Amniotic epithelial cell (primary cell): ENCODE results near the gene HK2.

Experiments used
- DNase-seq: peaks from one replicate; pipeline ENCODE4 v3.0.0-alpha.2; 2010; ENCODE audit warnings: low read depth

HK2 gene

DNA sequence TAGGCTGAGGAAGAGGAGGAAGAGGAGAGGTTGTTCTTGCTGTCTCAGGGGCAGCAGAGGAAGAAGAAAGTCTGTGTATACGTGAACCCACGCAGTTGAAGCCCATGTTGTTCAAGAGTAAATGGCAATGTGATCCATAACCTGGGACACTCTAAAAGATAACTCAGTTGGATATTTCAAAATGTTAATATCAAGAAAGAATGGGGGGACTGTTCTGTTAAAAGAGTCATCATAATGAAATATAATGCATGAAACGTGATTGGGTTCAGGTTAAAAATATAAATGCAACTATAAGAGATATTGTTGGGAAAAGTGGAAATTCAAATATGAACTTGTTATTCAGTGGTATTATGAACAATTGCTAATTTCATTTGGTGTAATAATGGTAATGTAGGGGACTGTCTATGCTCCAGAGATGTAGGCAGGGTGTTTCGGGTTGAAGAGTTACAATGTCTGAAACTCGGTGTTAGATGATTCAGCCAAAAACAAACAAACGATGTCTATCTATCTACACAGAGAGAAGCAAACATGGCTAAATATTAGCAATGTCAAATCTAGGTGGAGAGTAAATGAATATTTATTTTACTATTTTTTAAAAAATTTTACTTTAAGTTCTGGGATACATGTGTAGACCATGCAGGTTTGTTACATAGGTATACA, 103.4 kb downstream of the HK2 start:
- no peak for DNase-seq

DNA sequence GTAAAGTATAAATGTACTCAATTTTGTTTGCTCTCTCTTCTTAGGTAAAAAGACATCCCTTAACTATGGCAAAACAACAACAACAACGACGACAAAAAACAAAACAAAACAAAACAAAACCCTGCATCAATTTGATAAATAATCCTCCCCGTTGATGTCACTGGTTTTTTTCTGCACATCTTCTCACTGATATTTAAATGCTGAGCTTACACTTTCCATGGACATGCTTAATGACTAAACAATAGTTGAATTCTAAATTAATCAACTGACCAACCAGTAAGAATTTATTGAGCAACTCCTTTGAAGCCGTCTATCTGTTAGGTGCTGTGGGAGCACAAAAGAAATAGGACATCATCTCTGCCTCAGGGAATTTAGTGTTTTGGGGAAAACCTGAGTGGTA, 104.3 kb downstream of the HK2 start:
- no peak for DNase-seq

DNA sequence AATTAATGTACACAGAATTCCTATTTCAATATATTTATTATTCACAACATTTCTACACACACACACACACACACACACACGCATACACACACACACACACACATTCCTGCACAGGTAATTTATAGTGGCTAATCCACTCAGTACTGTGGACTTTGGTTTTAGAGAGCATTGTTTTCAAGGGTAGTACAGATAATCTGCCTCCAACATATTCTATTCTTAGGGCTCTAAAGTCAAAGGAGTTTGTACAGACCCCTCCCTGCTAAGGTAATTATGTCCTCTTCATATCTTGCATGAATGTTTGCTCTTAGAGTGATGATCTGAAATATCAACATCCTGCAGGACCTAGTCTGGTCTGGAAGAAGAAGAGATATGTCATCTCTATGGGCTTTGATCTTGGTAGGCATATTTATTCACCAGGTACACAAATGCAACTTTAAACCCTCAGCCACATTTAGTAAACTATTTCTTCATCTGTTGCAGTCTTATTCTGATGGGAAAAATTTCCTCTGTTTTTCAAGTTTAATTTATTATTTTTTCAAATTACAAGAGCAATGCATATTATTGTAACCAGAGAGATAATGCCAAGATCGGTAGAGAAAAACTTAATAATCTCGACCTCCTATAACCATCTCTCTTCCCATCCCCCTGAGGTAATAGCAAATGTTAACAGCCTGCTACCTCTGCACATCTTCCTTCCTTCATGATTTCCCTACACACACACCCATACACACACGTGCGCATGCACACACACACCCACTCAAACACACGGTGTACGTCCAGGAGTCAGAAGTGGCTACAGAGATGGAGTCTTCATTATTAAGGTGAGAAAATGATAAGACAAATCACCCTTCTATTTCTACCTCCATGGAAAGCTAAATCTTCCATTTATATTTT, 106.2 kb downstream of the HK2 start:
- DNase-seq = no peak

DNA sequence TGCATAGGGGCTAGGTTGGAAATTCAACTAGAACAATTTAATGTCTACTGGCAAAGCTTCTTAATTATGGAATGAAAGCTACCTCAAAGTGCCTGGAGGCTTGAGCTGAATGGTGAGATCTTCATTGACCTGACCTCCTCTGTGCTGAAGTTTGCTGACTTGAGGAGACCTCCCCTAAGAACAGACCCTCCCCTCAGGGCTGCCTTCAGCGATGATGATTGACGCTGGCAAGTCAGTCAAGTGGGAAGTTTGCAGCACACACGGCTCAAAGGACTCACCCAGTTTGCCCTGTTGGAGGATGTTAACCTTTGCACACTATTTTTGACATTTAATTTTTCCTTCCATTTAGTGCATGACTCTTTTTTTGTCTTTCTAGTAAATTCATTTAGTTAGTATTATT, 107.4 kb downstream of the HK2 start:
- no peak for DNase-seq

DNA sequence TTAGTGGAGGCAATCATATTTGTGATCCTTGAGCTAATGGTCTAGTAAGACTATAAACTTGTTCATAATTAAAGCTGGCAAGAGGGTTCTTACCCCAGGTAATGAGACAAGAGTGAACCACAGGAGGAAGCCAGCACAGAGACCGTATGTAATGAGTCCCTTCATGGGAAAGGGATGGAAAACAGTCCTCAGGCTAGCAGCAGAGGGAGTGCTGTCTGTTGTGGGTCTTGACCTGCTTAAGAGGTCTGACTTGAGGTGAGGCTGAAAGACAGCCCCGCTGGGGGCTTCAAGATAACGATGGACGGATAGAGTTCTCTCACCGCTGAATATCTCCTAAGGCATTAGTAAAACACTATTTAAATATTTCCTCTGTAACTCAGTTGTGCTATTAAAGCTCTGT, 108.3 kb downstream of the HK2 start:
- no peak for DNase-seq
